Endothelial cell of hepatic sinusoid (primary cell): Measurements from ENCODE around the gene RPL32.
"Not testable (repeated sequence)": the region's sequence is repeated elsewhere in the genome, so short reads cannot be mapped to it uniquely, and the experiment has no call there.

Experiments used
- in situ Hi-C: cut with HindIII; loops from 2 replicates; pipeline ENCODE4 v1.10.0; 2017; ENCODE audit warnings: low sequenced_read_pairs

Gene RPL32

GRCh38 chr3:12868039-12869034, 27.0 kb upstream of the RPL32 start:
- in situ Hi-C loops, result loop anchor here (5.0 kb wide), 1 partner anchor 41 kb away; no protein-coding TSS in a partner anchor

DNA sequence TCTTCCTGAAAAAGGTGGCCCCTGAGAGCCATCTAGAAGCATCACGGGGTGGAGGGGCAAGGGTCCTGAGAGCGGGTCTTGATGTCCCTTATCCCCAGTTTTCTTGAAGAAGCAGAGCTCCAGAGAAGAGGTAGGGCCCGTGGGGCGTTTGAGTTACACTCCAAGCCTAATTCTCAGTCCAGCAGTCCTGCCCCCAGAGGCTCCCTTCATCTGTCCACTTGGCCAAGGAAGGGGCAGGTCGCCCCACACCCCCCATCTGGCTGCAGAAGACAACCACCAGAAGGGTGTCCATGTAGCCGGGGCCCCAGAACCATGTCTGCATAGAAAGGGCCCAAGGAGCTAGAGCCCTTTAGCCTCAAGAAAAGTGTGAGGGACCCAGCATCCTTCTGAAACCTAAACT, 25.5 kb upstream of the RPL32 start:
- in situ Hi-C loops, result loop anchor here (5.0 kb wide), 1 partner anchor 40 kb away; no protein-coding TSS in a partner anchor

DNA sequence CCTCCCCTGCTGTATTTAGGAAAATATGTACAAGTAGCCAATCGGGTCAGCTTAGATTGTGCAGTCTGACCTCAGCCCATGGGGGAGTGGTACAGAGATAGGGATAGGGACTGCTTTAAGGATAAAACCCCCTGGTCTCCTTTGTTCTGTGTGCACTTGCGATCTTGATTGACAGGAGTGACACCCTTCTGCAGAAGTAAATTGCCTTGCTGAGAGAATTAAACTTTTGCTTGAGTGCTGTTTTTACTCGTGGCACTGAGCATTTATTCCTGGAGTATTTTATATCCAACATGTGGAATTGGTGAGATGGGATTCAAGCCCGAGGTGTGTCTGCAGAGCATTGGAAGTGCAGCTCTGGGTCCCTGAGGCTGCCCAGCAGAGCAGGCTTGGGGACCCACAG, 23.9 kb upstream of the RPL32 start:
- in situ Hi-C loops, result loop anchor here (5.0 kb wide), 1 partner anchor 38 kb away; no protein-coding TSS in a partner anchor

- in situ Hi-C loops, result no loop called here
Measured at GRCh38 chr3:12862387-12862786, 21.0 kb upstream of the RPL32 start.

- in situ Hi-C loops, result no loop called here
Measured at GRCh38 chr3:12861611-12862010, 20.2 kb upstream of the RPL32 start.

DNA sequence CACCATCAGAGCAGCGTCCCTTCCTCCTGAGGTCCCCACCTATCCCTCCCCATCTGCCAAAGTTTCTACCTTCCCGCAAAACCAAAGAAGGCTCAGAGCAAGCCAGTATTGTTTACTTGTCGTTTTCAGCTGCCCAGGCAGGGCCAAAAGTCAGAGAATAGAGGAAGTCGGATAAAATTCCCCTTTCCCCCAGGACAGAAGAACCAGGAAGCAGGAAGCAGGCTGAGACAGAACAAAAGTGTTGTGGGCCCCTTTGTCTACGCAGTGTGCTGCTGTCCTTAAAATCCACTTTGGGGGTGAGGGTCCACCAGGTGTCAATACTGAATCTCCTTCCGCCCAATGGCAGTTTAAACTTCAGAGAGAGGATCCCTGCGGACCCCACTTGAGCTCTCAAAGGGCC, 18.5 kb upstream of the RPL32 start:
- in situ Hi-C loops, result no loop called here

GRCh38 chr3:12856626-12857025, 15.3 kb upstream of the RPL32 start:
- in situ Hi-C loops, result no loop called here

DNA sequence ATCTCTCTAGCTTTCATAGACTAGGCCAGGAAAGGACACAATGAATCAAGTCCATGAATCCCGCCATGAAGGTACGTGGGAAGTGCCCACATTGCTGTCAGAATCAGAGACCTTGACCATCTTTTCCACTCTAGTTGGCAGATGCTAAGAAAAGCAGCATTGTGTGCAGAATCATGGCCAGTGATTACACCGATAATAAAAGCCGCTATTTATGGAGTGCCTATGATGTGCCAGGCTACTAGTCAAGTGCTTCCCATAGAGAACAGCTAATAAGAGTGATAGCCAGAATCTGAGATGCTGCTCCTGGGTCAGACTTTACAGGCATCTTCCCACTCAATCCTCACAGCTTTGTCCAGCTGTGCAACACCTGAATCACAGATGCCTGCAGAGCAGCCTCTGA, 13.2 kb upstream of the RPL32 start:
- in situ Hi-C loops, result no loop called here

GRCh38 chr3:12853847-12854246, 12.5 kb upstream of the RPL32 start:
- in situ Hi-C loops, result not testable (repeated sequence)

DNA sequence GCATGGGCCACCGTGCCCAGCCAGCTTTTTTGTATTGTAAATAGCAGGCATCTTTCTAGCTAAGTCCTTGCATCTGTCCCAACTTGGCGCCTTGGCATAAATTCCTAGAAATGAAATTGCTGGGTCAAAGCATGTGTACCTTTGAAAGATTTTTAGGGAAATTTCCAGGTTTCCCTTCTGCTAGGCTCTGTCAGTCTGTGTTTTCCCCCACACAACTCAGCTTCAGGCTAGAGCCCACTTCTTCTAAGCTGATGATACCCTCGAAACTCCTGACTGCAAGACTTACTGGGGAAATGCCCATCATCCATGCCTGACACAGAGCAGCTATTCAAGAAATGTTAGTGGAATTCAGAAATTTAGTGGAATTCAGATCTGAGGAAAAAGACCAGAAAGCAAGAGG, 10.8 kb upstream of the RPL32 start:
- in situ Hi-C loops, result no loop called here

- in situ Hi-C loops, result no loop called here
Measured at GRCh38 chr3:12845811-12846210, 4.4 kb upstream of the RPL32 start.

- in situ Hi-C loops, result no loop called here
Measured at GRCh38 chr3:12842469-12842868, 1.1 kb upstream of the RPL32 start.

GRCh38 chr3:12841970-12842328, 584 bp upstream of the RPL32 start:
- in situ Hi-C loops, result no loop called here

DNA sequence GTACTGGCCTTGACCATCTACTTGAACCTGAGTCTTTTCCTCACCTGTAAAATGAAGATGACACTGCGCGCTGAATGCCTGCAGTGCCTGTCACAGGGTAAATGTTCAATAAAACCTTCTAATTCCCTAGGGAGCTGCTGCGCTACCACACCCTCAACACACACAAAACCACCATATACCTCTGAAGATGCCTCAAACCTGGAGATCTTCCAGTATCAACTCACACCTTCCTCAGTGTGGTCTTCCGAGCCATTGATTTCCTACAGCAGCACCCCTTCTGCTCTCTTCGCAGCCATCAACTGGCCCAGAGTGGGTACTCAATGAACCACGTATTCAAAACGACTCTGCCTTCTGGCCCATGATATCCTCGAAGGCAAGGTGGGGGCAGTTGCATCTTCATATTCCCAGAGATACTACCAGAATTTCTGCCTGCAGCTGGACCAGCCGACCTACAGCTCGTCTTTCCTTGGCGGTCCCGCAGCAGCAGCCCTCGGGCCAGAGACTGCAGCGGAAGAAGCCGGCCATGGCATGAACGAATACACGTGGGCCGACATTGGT, 695 bp downstream of the RPL32 start:
- in situ Hi-C loops, result no loop called here

- in situ Hi-C loops, result not testable (repeated sequence)
Measured at GRCh38 chr3:12840148-12840547, 1.2 kb downstream of the RPL32 start.

GRCh38 chr3:12839156-12839946, 2.0 kb downstream of the RPL32 start:
- in situ Hi-C loops, result no loop called here

DNA sequence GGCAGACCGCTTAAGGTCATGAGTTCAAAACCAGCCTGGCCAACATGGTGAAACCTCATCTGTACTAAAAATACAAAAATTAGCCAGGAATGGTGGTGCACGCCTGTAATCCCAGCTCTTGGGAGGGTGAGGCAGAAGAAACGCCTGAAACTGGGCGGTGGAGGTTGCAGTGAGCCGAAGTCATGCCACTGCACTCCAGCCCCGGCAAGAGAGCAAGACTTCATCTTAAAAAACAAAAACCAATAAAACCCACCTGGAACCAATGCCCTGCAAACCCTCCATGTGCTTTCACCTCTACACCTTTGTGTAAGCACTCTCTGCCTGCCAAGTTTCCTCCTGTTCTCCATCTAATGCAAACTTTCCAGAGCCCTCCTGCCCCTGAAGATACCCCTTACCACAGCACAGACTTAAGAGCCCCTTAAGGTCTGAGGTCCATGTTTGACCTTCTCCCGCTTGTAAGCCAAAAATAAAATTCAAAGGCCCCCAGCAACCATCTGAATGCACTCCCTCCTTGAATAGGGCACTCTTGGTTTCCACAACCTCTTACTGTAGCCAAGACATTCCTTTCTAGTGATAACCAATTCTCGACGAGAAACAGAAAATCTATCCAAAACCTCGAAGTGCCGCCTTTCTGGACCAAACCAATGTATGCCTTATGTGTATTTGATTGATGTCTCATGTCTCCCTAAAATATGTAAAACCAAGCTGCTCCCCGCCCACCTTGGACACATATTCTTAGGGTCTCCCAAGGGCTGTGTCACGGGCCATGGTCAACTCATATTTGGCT, 3.0 kb downstream of the RPL32 start:
- in situ Hi-C loops, result no loop called here

GRCh38 chr3:12837295-12837986, 3.9 kb downstream of the RPL32 start:
- in situ Hi-C loops, result no loop called here

DNA sequence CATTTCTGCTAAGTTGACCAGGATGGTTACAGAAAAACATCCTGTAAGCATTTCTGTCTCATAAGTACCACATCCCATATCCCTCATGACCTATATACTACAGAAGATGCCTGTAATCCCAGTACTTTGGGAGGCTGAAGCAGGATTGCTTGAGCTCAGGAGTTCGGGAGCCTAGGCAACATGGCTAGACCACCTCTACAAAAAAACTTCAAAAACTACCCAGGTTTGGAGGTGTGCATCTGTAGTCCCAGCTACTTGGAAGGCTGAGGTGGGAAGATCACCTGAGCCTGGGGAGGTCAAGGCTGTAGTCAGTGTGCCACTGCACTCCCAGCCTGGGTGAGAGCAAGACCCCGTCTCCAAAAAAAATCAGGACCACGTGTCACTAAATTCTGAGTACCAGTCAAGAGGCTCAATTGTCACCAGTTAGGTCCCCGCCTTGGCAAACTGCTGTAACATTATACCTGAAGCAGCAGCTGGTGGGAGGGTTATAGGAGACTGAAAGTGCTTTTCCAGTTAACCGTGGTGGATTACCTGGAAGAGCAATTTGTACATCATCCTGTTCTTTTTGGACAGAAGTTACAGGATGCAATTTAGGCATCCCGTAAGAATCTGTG, 6.2 kb downstream of the RPL32 start:
- in situ Hi-C loops, result no loop called here
